ENCODE measurements around the gene PCLAF. TPM values are rescaled to one million over a fixed set of nuclear protein-coding genes. Genes with fewer than 3 reads are reported as not detected.
"Not testable (repeated sequence)": the region's sequence is repeated elsewhere in the genome, so short reads cannot be mapped to it uniquely, and the experiment has no call there.

PCLAF gene
- total RNA-seq, 1 donor, result 56.7 TPM

DNA sequence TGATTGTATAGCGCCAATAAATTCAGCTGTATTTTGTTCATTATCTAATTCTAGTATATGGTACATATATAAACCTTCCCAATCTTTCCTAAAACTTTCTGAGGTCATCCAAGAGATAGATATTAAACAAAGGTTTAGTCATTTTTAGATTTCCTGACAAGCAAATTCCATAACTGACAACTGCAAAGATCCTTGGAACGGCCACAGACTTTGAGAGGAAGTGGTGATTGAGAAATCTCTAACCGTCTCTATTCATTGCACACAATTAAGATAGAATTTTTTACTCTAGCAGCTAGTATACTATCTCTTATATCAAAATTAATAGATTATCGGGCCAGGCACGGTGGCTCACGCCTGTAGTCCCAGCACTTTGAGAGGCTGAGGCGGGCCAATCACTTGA is 30.0 kb downstream of the PCLAF start:
- TF ChIP-seq, protein P1, sequence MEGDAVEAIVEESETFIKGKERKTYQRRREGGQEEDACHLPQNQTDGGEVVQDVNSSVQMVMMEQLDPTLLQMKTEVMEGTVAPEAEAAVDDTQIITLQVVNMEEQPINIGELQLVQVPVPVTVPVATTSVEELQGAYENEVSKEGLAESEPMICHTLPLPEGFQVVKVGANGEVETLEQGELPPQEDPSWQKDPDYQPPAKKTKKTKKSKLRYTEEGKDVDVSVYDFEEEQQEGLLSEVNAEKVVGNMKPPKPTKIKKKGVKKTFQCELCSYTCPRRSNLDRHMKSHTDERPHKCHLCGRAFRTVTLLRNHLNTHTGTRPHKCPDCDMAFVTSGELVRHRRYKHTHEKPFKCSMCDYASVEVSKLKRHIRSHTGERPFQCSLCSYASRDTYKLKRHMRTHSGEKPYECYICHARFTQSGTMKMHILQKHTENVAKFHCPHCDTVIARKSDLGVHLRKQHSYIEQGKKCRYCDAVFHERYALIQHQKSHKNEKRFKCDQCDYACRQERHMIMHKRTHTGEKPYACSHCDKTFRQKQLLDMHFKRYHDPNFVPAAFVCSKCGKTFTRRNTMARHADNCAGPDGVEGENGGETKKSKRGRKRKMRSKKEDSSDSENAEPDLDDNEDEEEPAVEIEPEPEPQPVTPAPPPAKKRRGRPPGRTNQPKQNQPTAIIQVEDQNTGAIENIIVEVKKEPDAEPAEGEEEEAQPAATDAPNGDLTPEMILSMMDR (IDR thresholded peaks at IDR 0.05; ENCODE audit: insufficient read depth, low read length), result no peak
- DNase-seq (ENCODE audit: low read depth), result peak; percentile 25
- no peak overlapping the region for H3K4me3 ChIP-seq (ENCODE audit: low read depth, low read length)

DNA sequence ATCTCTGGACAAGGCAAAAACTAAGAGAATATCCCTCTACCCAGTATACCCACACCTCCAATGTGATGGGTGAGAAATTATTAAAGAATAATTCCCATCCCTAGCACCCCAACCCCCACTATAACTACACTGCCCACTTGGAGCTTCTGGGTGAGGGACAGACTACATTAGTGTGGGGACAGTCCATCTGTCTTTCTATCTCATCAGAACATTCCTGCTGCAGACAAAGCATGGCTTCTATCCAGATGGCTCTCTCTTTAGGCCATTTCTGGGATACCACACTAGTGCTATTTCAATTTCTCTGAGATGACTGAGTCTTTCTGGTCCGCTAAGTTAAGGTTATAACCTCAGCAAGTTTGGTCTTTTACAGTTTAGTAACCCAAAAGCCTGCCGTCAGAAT is 31.9 kb downstream of the PCLAF start:
- no peak for DNase-seq (ENCODE audit: low read depth)
- H3K4me3 ChIP-seq (ENCODE audit: low read depth, low read length), result no peak overlapping the region
- TF ChIP-seq, protein P1 (IDR thresholded peaks at IDR 0.05; ENCODE audit: insufficient read depth, low read length), result no peak

DNA sequence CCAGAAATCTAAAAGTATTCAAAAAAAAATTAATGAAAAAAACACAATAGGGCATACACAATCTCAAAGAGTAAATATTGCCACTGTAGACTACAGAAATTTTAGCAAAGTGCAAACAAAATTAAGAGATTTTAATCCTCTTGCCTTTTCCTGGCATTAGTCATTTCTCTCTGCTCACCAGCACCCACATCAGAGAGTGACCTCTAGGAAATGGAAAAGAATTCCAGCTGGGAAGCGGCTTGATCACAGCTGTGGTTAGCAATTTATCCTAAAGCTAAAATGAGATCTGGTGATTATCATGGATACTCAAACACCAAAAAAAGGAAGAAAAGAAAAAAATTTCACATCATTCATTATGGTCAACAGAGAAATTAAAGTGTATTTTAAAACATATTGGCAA is 32.8 kb downstream of the PCLAF start:
- no peak overlapping the region for H3K4me3 ChIP-seq (ENCODE audit: low read depth, low read length)
- TF ChIP-seq, protein P1 (IDR thresholded peaks at IDR 0.05; ENCODE audit: insufficient read depth, low read length), result no peak
- no peak for DNase-seq (ENCODE audit: low read depth)

DNA sequence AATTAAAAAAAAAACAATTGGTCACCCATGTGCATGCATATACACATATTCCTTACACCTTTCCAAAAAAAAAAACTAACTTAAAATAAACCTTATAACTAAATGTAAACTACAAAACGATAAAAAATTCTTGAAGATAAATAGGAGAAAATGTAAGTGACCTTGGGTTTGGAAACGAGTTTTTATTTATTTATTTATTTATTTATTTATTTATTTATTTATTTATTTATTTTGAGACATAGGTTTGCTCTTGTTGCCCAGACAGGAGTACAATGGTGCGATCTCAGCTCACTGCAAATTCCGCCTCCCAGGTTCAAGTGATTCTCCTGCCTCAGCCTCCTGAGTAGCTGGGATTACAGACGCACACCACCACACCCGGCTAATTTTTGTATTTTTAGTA is 35.0 kb downstream of the PCLAF start:
- not testable (repeated sequence) for H3K4me3 ChIP-seq (ENCODE audit: low read depth, low read length); DNase-seq (ENCODE audit: low read depth)

DNA sequence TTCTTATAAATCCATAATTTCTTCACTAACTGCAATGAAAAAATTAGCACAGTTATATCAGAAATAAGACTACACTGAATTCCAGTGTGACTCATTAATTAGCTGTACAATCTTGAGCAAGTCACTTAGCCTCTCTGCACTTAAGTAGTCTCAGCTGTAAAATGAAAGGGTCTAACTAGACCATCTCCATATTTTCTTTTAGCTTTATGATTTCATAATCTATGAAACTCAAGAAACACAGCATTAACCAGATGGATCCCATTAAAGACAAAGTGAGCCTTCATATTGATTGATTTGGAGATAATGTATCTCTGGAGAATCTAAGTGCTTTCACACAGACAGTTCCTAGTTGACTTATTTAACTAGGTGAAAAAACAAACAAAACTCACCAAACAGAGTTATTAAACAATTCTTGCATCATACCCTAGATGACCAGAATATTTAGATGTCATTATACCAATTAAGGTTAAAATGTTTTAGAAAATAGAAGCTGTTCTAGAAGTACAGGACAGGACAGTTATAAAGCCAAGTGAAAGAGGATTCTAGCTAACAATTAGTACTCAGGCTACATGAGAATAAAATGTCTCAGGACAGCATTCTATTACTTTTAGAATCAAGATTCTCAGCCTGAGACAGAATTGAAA is 36.5 kb downstream of the PCLAF start:
- TF ChIP-seq, protein P1 (IDR thresholded peaks at IDR 0.05; ENCODE audit: insufficient read depth, low read length), result no peak
- peak; percentile 47 for DNase-seq (ENCODE audit: low read depth)
- H3K4me3 ChIP-seq (ENCODE audit: low read depth, low read length), result no peak overlapping the region

DNA sequence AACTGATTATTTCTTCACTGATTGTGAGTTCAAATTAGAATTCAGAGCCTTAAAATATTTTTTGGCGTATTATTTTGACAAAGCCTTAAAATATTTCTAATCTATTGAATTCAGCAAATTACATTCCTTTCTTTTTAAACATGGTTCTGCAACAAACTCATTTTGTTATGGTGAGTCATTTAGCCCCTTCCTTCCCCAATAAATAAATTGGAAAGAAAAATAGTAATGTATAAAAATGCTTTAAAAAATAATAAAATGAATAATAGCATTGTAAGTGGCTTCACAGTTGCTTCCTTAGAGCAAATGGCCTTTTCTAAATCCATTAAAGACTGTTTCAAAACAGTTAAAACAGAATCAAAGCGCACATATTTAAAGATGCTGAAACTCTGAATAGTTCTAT is 37.4 kb downstream of the PCLAF start:
- H3K4me3 ChIP-seq (ENCODE audit: low read depth, low read length), result no peak overlapping the region
- DNase-seq (ENCODE audit: low read depth), result peak; percentile 50
- TF ChIP-seq, protein P1 (IDR thresholded peaks at IDR 0.05; ENCODE audit: insufficient read depth, low read length), result no peak

DNA sequence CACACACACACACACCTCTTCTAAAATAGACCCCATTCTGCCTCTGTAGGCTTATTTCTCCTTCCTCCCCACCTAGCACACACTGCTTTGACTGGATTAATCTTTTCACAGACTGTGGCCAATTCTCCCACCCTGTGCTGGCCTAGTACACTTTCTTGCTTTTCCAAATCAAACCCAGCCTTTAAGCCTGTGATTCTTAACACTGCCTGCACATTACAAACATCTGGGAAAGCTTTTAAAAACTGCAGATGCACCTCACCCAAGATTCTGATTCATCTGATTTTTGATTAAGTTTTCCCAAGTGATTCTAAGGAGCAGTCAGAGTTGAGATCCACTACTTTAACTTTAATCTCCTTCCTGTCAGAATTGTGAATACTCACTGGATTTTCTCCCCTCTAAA is 38.0 kb downstream of the PCLAF start:
- no peak overlapping the region for H3K4me3 ChIP-seq (ENCODE audit: low read depth, low read length)
- peak; percentile 76 for DNase-seq (ENCODE audit: low read depth)
- TF ChIP-seq, protein P1 (IDR thresholded peaks at IDR 0.05; ENCODE audit: insufficient read depth, low read length), result no peak
